ENCODE data around the gene SP140. TPM values are rescaled to one million over a fixed set of nuclear protein-coding genes. Genes with fewer than 3 reads are reported as not detected.

SP140 gene
- total and polyA plus RNA-seq, 2 of the 8 experiments (the other 6 are each of a cell fraction or from before 2014, with no cell fraction given), result 0.23 to 1.3 TPM

GRCh38 chr2:230178546-230179485 lies 46.7 kb upstream of the SP140 start:
- Histone ChIP-seq H2AFZ (ENCODE audit: low read length) (no peak overlapping the region), H4K5ac (ENCODE audit: insufficient read length, low read depth, low read length) (no peak overlapping the region), H3K14ac (ENCODE audit: insufficient read length) (no peak overlapping the region), H3K56ac (replicated peaks; ENCODE audit: insufficient read length, low read depth, low read length) (no peak overlapping the region), H2BK20ac (ENCODE audit: low read length) (no peak overlapping the region), H3K79me2 (ENCODE audit: control insufficient read depth in 1 of 2, insufficient read depth in 2 of 2, low read length in 2 of 2) (no peaks in the 10 kb centered on the region), H3K4me2 (ENCODE audit: insufficient read depth in 1 of 2, low read depth in 2 of 2, low read length in 2 of 2) (no peak overlapping the region), H3K18ac (ENCODE audit: extremely low read depth, low read length) (no peak overlapping the region), H4K91ac (replicated peaks; ENCODE audit: insufficient read length, low read length) (no peak overlapping the region), H3K79me1 (ENCODE audit: low read depth, low read length) (no peaks in the 10 kb centered on the region), H2BK15ac (ENCODE audit: low read length) (no peak overlapping the region), H3K23me2 (ENCODE audit: low read depth, low read length) (no peaks in the 10 kb centered on the region), H3K4me1 (replicated peaks in 1 of 4; ENCODE audit: control insufficient read depth in 3 of 4, insufficient read depth in 4 of 4, low read length in 3 of 4) (peaks cover 0 to 9% (median 3%) of the 10 kb centered on the region in 4 experiments; a peak in 5 of 7 replicates), H3K4ac (replicated peaks; ENCODE audit: insufficient read length, low read depth, low read length) (no peak overlapping the region), H2BK120ac (replicated peaks; ENCODE audit: low read depth, low read length) (no peak overlapping the region), H2BK5ac (ENCODE audit: low read depth, low read length) (no peak overlapping the region), H3K27me3 (replicated peaks in 1 of 4; ENCODE audit: control insufficient read depth in 3 of 4, extremely low read depth in 1 of 4, insufficient read depth in 3 of 4, low read length in 3 of 4) (no peaks in the 10 kb centered on the region), H3K4me3 (ENCODE audit: extremely low read depth in 1 of 4, insufficient read depth in 2 of 4, low read depth in 3 of 4, low read length in 4 of 4) (no peak overlapping the region), H4K20me1 (replicated peaks in 1 of 2; ENCODE audit: control insufficient read depth in 1 of 2, insufficient read depth in 2 of 2, low read length in 2 of 2) (no peaks in the 10 kb centered on the region), H4K8ac (ENCODE audit: extremely low read depth, insufficient read depth, low read length) (no peak overlapping the region), H2BK12ac (ENCODE audit: low read depth, low read length) (no peak overlapping the region), H3K36me3 (ENCODE audit: control insufficient read depth in 2 of 4, insufficient read depth in 4 of 4, low read length in 3 of 4) (no peaks in the 10 kb centered on the region), H3K9me3 (ENCODE audit: insufficient read depth in 2 of 2, low read depth in 1 of 2, low read length in 1 of 2) (0 out of 4 replicates have a peak, but pooled peaks cover 0 to 2% of the 10 kb centered on the region in 2 experiments), H3K27ac (ENCODE audit: low read depth, low read length) (no peak overlapping the region), H3K23ac (ENCODE audit: insufficient read length) (no peak overlapping the region), H2AK5ac (ENCODE audit: low read depth, low read length) (no peak overlapping the region), H3K9ac (replicated peaks in 1 of 4; ENCODE audit: extremely low read depth in 1 of 4, low read depth in 3 of 4, low read length in 3 of 4) (no peak overlapping the region)
- ChIA-PET POLR2A (ENCODE audit: partially characterized antibody) (no interaction called here), CTCF (ENCODE audit: partially characterized antibody) (interaction anchor here (0.7 to 1.5 kb wide), 5 partner anchors 10 to 112 kb away, joined by 3 to 6 read pairs (median 4); no protein-coding TSS in a partner anchor)
- 82% methylated on average over 6 of the region's 7 CpGs; no CpG with 5 or more reads in 1 of the 2 experiments for WGBS, 2 experiments (ENCODE audit: extremely low coverage in 1 of 2, insufficient coverage in 1 of 2, insufficient read length in 1 of 2, insufficient replicate concordance in 2 of 2, low coverage in 1 of 2, low lambda C conversion rate in 2 of 2, missing lambda C conversion rate in 1 of 2)
- no peak for FAIRE-seq
- no peak for DNase-seq (ENCODE audit: low read depth in 1 of 2, low spot score in 2 of 2)
- TF ChIP-seq TCF12 (IDR thresholded peaks at IDR 0.05; ENCODE audit: low read depth, low read length) (no peak), RBBP5 (IDR thresholded peaks at IDR 0.05; ENCODE audit: borderline replicate concordance, low read depth, low read length) (no peak), POLR2AphosphoS5 (IDR thresholded peaks at IDR 0.05; ENCODE audit: low read depth, low read length) (no peak), SRF (IDR thresholded peaks at IDR 0.05; ENCODE audit: low read depth, low read length) (no peak), SP2 (IDR thresholded peaks at IDR 0.05; ENCODE audit: low read length) (no peak), SIX5 (IDR thresholded peaks at IDR 0.05; ENCODE audit: low read depth, low read length) (no peak), PHF8 (conservative IDR thresholded peaks at IDR 0.05; ENCODE audit: low read depth, low read length) (no peak), RFX5 (IDR thresholded peaks at IDR 0.05; ENCODE audit: borderline replicate concordance, low read depth, low read length) (no peak), CBX8 (IDR thresholded peaks at IDR 0.05; ENCODE audit: borderline replicate concordance, low read depth, low read length) (no peak), E2F6 (IDR thresholded peaks at IDR 0.05) (no peak), HDAC2 (IDR thresholded peaks at IDR 0.05; ENCODE audit: borderline replicate concordance in 1 of 2, low read depth in 2 of 2, low read length in 2 of 2) (no peak), SP1 (IDR thresholded peaks at IDR 0.05; ENCODE audit: low read depth, low read length) (no peak)
